Activated T-cell treated with anti-CD3 and anti-CD28 coated beads for 48 hours (primary cell): ENCODE measurements around the gene ST8SIA6.
"Not testable (repeated sequence)": the region's sequence is repeated elsewhere in the genome, so short reads cannot be mapped to it uniquely, and the experiment has no call there.

Experiments
- DNase-seq: peaks from one replicate; pipeline ENCODE4 v3.0.0-alpha.2; 2020; ENCODE audit warnings: low read depth

The ST8SIA6 gene

GRCh38 chr10:17343118-17343517 is 111.3 kb downstream of the ST8SIA6 start:
- no peak for DNase-seq

GRCh38 chr10:17340144-17340829 is 114.1 kb downstream of the ST8SIA6 start:
- DNase-seq, result no peak

- no peak for DNase-seq
These were observed 119.3 kb downstream of the ST8SIA6 start for GRCh38 chr10:17335065-17335464.

- DNase-seq, result no peak
These were observed 123.9 kb downstream of the ST8SIA6 start for GRCh38 chr10:17330501-17330900.

GRCh38 chr10:17326377-17326776 is 128.0 kb downstream of the ST8SIA6 start:
- no peak for DNase-seq

GRCh38 chr10:17321957-17322356 is 132.4 kb downstream of the ST8SIA6 start:
- DNase-seq, result not testable (repeated sequence)

- DNase-seq, result no peak
These were observed 137.8 kb downstream of the ST8SIA6 start for GRCh38 chr10:17316488-17317170.

GRCh38 chr10:17309435-17309834 is 145.0 kb downstream of the ST8SIA6 start:
- no peak for DNase-seq

- no peak for DNase-seq
These were observed 147.3 kb downstream of the ST8SIA6 start for GRCh38 chr10:17307123-17307522.

- DNase-seq, result no peak
These were observed 162.0 kb downstream of the ST8SIA6 start for GRCh38 chr10:17292375-17292774.

- DNase-seq, result no peak
These were observed 164.2 kb downstream of the ST8SIA6 start for GRCh38 chr10:17290226-17290625.

GRCh38 chr10:17289763-17290162 is 164.6 kb downstream of the ST8SIA6 start:
- DNase-seq, result no peak

GRCh38 chr10:17286562-17287550 is 167.5 kb downstream of the ST8SIA6 start:
- no peak for DNase-seq

- no peak for DNase-seq
These were observed 172.1 kb downstream of the ST8SIA6 start for GRCh38 chr10:17282311-17282710.

- no peak for DNase-seq
These were observed 175.7 kb downstream of the ST8SIA6 start for GRCh38 chr10:17278607-17279240.

- DNase-seq, result no peak
These were observed 177.5 kb downstream of the ST8SIA6 start for GRCh38 chr10:17276756-17277424.

- DNase-seq, result no peak
These were observed 181.0 kb downstream of the ST8SIA6 start for GRCh38 chr10:17273403-17273802.

GRCh38 chr10:17272648-17273047 is 181.7 kb downstream of the ST8SIA6 start:
- no peak for DNase-seq
